ENCODE results near the gene OLFM2. TPM values are rescaled to one million over a fixed set of nuclear protein-coding genes. Genes with fewer than 3 reads are reported as not detected.

OLFM2 gene
- total and polyA plus RNA-seq, 9 of the 15 experiments (the other 6 are each of a cell fraction or from before 2014, with no cell fraction given) = 0.10 to 0.33 (median 0.23) TPM; not detected in 4

DNA sequence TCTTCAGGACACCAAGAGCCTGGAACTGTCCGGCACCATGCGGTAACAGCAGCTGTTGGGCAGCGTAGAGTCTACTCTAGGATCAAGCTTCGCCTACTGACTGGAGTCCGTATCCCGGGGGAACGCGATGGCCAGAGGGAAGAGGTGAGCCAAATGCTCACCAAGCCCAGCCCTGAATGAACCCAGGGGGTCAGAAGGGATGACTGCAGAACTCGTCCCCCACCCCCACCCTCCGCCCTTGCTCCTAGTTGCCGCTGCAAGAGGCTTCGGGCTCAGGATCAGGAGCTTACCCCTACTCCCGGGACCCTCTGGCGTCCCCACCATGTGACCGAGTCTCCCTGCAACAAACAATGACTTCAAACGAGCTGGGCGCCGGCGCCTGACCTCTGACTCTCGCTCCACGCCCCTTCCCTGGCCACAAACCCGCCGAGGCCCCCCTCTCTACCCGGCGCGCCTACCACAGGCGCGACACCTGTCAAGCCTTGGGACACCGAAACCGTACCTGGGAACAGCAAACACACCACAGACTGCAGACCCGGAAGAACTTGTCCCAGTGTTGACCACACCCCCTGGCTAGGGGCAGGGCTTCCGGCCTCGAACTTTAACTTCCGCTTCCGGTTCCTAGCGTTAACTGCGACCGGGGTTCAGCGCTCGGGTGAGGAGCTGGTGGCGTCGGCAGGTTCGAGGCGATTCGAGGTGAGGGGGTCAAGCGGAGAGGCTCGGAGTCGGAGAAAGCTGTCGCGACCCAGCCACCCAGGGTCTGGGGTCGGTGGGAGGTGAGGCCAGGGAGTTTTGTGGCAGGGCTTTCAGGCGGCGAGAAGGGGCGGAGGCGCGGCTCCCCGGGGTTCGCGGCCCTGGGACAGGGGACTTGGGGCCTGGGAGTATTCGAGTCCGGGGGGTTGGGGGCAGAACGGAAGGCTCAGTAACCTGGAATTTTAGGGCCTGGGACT lies 108.8 kb downstream of the OLFM2 start, which contains the start of gene UBL5 (continued):
- TF ChIP-seq, protein P1, sequence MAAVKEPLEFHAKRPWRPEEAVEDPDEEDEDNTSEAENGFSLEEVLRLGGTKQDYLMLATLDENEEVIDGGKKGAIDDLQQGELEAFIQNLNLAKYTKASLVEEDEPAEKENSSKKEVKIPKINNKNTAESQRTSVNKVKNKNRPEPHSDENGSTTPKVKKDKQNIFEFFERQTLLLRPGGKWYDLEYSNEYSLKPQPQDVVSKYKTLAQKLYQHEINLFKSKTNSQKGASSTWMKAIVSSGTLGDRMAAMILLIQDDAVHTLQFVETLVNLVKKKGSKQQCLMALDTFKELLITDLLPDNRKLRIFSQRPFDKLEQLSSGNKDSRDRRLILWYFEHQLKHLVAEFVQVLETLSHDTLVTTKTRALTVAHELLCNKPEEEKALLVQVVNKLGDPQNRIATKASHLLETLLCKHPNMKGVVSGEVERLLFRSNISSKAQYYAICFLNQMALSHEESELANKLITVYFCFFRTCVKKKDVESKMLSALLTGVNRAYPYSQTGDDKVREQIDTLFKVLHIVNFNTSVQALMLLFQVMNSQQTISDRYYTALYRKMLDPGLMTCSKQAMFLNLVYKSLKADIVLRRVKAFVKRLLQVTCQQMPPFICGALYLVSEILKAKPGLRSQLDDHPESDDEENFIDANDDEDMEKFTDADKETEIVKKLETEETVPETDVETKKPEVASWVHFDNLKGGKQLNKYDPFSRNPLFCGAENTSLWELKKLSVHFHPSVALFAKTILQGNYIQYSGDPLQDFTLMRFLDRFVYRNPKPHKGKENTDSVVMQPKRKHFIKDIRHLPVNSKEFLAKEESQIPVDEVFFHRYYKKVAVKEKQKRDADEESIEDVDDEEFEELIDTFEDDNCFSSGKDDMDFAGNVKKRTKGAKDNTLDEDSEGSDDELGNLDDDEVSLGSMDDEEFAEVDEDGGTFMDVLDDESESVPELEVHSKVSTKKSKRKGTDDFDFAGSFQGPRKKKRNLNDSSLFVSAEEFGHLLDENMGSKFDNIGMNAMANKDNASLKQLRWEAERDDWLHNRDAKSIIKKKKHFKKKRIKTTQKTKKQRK (IDR thresholded peaks at IDR 0.05; ENCODE audit: borderline replicate concordance, low read depth, low read length) = no peak
- TF ChIP-seq GTF2E2 (tag; IDR thresholded peaks at IDR 0.05) = no peak; the same call in 1 of the 2 replicates
- no peak for TF ChIP-seq ARID1B (IDR thresholded peaks at IDR 0.05)
- TF ChIP-seq, protein P2, sequence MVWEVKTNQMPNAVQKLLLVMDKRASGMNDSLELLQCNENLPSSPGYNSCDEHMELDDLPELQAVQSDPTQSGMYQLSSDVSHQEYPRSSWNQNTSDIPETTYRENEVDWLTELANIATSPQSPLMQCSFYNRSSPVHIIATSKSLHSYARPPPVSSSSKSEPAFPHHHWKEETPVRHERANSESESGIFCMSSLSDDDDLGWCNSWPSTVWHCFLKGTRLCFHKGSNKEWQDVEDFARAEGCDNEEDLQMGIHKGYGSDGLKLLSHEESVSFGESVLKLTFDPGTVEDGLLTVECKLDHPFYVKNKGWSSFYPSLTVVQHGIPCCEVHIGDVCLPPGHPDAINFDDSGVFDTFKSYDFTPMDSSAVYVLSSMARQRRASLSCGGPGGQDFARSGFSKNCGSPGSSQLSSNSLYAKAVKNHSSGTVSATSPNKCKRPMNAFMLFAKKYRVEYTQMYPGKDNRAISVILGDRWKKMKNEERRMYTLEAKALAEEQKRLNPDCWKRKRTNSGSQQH (CRISPR knock-in tag; IDR thresholded peaks at IDR 0.05) = no peak
- no peak for TF ChIP-seq HMG20A (CRISPR knock-in tag; conservative IDR thresholded peaks at IDR 0.05)
- TF ChIP-seq, protein P3, sequence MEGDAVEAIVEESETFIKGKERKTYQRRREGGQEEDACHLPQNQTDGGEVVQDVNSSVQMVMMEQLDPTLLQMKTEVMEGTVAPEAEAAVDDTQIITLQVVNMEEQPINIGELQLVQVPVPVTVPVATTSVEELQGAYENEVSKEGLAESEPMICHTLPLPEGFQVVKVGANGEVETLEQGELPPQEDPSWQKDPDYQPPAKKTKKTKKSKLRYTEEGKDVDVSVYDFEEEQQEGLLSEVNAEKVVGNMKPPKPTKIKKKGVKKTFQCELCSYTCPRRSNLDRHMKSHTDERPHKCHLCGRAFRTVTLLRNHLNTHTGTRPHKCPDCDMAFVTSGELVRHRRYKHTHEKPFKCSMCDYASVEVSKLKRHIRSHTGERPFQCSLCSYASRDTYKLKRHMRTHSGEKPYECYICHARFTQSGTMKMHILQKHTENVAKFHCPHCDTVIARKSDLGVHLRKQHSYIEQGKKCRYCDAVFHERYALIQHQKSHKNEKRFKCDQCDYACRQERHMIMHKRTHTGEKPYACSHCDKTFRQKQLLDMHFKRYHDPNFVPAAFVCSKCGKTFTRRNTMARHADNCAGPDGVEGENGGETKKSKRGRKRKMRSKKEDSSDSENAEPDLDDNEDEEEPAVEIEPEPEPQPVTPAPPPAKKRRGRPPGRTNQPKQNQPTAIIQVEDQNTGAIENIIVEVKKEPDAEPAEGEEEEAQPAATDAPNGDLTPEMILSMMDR (IDR thresholded peaks at IDR 0.05 in 2 of 3, conservative IDR thresholded peaks at IDR 0.05 in 1 of 3; ENCODE audit: insufficient read depth in 2 of 3, low read depth in 1 of 3, low read length in 3 of 3) = no peak
- no peak for TF ChIP-seq GTF2F1 (IDR thresholded peaks at IDR 0.05; ENCODE audit: low read depth, low read length)
- no peak for TF ChIP-seq ZNF324 (CRISPR knock-in tag; IDR thresholded peaks at IDR 0.05)
- no peak for TF ChIP-seq MAFG (tag; conservative IDR thresholded peaks at IDR 0.05)
- TF ChIP-seq PHF8 (IDR thresholded peaks at IDR 0.05; ENCODE audit: borderline replicate concordance, low read length) = peak; percentile 94
- peak; percentile 57; the same call in 1 of the 2 replicates for TF ChIP-seq CBX1 (IDR thresholded peaks at IDR 0.05; ENCODE audit: low read depth)
- no peak for TF ChIP-seq RBM25 (IDR thresholded peaks at IDR 0.05; ENCODE audit: low read depth, low read length, severe bottlenecking)
- no peak for TF ChIP-seq NCOA2 (IDR thresholded peaks at IDR 0.05; ENCODE audit: partially characterized antibody in 2 of 2)
- TF ChIP-seq, protein P4, sequence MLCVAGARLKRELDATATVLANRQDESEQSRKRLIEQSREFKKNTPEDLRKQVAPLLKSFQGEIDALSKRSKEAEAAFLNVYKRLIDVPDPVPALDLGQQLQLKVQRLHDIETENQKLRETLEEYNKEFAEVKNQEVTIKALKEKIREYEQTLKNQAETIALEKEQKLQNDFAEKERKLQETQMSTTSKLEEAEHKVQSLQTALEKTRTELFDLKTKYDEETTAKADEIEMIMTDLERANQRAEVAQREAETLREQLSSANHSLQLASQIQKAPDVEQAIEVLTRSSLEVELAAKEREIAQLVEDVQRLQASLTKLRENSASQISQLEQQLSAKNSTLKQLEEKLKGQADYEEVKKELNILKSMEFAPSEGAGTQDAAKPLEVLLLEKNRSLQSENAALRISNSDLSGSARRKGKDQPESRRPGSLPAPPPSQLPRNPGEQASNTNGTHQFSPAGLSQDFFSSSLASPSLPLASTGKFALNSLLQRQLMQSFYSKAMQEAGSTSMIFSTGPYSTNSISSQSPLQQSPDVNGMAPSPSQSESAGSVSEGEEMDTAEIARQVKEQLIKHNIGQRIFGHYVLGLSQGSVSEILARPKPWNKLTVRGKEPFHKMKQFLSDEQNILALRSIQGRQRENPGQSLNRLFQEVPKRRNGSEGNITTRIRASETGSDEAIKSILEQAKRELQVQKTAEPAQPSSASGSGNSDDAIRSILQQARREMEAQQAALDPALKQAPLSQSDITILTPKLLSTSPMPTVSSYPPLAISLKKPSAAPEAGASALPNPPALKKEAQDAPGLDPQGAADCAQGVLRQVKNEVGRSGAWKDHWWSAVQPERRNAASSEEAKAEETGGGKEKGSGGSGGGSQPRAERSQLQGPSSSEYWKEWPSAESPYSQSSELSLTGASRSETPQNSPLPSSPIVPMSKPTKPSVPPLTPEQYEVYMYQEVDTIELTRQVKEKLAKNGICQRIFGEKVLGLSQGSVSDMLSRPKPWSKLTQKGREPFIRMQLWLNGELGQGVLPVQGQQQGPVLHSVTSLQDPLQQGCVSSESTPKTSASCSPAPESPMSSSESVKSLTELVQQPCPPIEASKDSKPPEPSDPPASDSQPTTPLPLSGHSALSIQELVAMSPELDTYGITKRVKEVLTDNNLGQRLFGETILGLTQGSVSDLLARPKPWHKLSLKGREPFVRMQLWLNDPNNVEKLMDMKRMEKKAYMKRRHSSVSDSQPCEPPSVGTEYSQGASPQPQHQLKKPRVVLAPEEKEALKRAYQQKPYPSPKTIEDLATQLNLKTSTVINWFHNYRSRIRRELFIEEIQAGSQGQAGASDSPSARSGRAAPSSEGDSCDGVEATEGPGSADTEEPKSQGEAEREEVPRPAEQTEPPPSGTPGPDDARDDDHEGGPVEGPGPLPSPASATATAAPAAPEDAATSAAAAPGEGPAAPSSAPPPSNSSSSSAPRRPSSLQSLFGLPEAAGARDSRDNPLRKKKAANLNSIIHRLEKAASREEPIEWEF (CRISPR knock-in tag; IDR thresholded peaks at IDR 0.05) = no peak
